Left cardiac atrium (tissue), 4 donors: ENCODE results near the gene AIG1. TPM values are rescaled to one million over a fixed set of nuclear protein-coding genes. Genes with fewer than 3 reads are reported as not detected.
"Not testable (repeated sequence)": the region's sequence is repeated elsewhere in the genome, so short reads cannot be mapped to it uniquely, and the experiment has no call there.

Source experiments
- ATAC-seq, 2 donors: fragments of 200-7000 bp; cut with Tn5 transposase; one replicate each; pipeline ENCODE4 v1.9.1; 2020; ENCODE audit warnings: mild to moderate bottlenecking in 2 of 2, moderate library complexity in 2 of 2
- DNase-seq: peaks from one replicate; pipeline ENCODE4 v3.0.0-alpha.2; 2020
- intact Hi-C, 2 donors: fragments of 100-400 bp; cut with DNase I; formaldehyde crosslinking; loops; one replicate each; pipeline versions ENCODE4 v1.14.1 to v1.15.1; 2022 to 2023
- total RNA-seq, 2 donors: library from RNA; stranded (reverse); fragmentation: NEBNext Ultra II Directional; extraction: Animal tissue kit (Norgen Biotek cat#: 25700); gene quantifications; one replicate each; pipeline ENCODE4 v1.2.1, GENCODE V29; 2021
- donor health status: DM: no; HTN: yes; CAD: no.
- donor health status: DM: no; HTN: yes; CAD: no; lungs with severe emphysema.
- donor health status: DM: yes; HTN: yes; CAD: no.
- donor health status: Dilated cardiomyopathy.

Gene AIG1
- total RNA-seq, 2 donors from 2014 or later, result 44.8 to 49.7 TPM

DNA sequence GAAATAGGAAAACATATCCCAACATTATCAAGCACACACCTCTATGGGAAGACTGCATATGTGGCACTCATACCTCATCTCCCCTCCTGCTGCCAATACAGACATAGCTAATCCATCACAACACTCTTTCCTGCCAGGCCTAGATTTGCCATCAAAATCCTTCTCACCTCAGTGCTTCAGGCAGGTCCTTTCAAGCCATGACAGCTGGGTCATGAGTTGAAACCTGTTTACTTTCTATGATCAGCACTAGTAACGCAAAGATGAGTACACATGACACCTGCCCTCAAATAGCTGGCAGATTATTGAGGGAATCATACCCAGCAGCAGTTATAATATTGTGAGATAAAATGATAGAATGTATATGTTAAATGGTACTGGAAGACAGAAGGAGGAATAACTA is 183.1 kb downstream of the AIG1 start:
- no peak for DNase-seq
- intact Hi-C loops, result no loop called here
- no peak for ATAC-seq

DNA sequence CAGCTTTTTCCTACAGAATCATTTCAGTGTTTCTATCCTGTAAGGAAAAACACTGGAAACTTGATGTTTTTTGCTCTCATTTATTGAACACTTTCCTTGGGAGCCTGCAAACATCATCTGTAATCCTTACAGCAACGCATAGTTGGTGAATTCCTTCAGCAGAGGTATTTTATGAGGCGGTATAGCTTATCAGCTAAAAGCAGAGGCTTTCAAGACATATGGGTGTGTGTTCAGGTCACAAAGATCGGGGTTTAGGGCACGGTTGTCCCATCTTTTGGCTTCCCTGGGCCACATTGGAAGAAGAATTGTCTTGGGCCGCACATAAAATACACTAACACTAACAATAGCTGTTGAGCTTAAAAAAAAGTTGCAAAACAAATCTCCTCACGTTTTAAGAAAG is 185.0 kb downstream of the AIG1 start:
- intact Hi-C loops, result no loop called here
- ATAC-seq (no peak), DNase-seq (no peak)

DNA sequence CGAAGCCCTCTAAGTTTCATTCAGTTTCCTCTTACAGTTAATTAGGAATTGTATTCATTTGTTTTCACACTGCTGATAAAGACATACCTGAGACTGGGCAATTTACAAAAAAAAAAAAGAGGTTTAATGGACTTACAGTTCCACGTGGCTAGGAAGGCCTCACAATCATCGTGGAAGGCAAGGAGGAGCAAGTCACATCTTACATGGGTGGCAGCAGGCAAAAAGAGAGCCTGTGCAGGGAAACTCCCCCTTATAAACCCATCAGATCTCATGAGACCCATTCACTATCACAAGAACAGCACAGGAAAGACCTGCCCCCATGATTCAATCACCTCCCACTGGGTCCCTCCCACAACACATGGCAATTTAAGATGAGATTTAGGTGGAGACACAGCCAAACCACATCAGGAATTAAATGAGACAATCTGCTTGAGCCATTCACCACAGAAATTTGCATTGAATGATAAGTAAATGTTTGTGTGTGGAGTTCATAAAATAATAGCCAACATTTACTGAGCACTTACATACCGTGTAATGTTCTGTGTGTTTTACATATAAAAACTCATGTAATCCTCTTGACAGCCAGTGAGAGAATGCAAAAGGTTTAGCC is 185.6 kb downstream of the AIG1 start:
- ATAC-seq, DNase-seq, intact Hi-C loops: not testable (repeated sequence)

DNA sequence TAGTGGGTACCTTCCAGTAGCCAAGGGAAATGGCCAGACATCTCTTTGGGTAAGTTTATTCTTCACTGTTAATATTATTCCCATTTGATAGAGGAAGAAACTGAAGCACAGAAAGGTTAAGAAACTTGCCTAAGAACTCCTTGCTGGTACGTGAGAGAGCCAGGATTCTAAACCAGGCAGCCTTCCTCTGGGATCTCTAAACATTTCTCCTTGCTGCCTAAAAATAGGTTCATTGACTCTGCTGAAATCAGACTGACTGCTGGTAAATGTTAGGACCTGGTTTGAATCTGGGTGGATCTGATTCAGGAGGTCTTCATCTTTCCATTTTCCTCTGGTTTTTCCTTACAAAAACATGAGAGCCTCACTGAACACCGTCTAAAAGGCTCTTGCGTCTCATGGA is 186.9 kb downstream of the AIG1 start:
- ATAC-seq, result no peak
- intact Hi-C loops, result no loop called here
- DNase-seq, result no peak

DNA sequence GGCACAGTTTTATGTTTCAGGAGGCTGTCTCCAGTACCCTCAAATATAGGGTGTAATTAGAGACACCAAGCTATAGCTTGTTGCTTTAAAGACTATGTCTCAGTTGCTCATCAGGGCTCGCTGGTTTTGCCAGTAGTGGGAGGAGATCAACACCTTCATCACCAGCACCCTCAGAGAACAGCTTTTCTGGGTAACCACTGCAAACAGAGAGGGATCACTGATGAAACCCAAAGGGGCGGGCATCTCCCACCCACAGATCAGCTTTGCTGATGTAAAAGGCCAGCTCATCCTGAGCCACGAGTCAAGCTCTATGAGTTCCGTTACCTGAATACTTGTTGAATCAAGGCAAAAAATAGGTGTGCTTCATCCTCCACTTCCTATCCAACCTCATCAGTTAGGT is 187.7 kb downstream of the AIG1 start:
- DNase-seq (no peak), ATAC-seq (no peak)
- intact Hi-C loops, result no loop called here

DNA sequence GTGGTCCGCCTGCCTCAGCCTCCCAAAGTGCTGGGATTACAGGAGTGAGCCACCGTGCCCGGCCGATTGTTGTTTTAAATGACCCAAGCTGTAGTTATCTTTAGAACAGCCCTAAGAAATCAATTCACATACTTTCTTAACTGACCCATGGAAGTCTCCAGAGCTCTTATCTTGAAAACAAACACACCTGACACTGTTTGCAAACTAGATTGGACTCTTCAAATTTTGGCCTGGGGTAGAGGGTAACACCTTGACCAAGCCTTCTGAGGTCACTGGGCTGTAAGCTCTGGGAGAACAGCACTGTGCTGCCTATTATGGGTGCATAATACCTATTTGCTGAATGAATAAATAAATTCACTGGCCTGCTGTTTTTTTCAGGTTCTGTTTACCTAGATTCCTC is 190.6 kb downstream of the AIG1 start:
- ATAC-seq (no peak), DNase-seq (no peak)
- intact Hi-C loops, result no loop called here

DNA sequence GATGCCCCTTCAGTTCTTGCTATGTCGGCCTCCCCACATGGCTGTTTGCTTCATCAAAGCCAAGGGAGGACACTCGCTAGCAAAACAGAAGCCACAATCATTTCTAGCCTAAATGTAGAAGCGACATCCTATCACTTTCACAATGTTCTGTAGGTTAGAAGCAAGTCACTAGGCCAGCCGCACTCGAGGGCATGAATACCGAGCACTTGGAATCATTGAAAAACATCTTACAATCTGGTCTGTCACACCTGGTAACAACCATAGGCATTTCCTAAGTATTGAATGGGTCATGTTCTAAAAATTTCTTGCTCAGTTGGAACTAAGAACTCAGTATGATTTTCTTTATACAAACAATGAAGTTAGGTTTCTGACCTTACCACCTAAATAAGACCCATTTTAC is 192.3 kb downstream of the AIG1 start:
- DNase-seq, result no peak
- no peak for ATAC-seq
- intact Hi-C loops, result no loop called here

DNA sequence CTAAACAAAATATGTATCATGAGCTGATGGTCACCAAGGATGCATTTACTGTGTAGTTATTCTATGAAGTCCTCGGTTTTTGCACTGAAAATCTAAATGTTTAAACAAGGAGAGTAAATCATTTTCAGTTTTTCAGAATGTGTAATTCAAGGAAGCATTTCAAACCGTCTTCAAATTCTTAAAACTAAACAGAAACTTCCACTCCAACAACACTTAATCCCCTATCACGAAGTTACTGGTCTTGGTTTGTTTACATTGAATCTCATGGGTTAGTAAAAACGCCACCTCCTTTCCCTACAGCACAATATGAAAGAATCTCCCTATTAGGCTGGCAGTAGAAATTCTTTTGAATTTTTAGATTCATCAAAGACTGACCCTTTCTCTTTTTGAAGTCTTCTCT is 192.9 kb downstream of the AIG1 start:
- intact Hi-C loops, result no loop called here
- DNase-seq (no peak), ATAC-seq (no peak)

DNA sequence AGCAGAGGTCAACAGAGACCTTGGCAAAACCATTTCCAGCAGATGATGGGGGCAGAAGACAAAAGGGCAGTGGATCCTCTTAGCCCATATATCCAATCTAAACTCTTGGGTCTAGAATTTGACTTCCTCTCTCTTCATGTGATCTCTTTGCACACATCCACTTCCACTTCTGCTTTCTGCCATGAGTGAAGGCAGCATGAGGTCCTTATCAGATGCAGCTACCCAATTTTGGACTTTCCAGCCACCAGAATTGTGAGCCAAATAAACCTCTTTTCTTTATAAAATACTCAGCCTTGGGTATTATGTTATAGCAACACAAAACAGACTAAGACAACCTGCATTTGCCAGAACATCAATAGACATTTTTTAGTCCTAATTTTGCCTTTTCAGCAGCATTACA is 198.3 kb downstream of the AIG1 start:
- DNase-seq (no peak), ATAC-seq (no peak)
- intact Hi-C loops, result no loop called here

DNA sequence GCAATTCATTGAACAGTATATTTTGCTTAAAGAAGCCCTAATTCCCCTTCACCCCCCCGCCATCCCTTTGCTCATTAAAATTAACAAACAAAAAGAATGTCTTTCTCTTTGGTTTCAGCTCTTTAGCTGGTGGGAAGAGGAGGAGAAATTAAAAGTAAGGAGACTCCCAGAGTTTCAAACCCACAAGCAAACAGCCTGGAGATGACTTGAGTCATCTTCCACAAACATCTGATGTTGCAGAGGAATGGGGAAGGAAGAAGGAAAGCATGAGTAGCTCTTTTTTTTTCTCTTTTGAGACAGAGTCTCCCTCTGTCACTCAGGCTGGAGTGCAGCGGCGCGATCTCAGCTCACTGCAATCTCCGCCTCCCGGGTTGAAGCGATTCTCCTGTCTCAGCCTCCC is 200.2 kb downstream of the AIG1 start:
- no peak for DNase-seq

DNA sequence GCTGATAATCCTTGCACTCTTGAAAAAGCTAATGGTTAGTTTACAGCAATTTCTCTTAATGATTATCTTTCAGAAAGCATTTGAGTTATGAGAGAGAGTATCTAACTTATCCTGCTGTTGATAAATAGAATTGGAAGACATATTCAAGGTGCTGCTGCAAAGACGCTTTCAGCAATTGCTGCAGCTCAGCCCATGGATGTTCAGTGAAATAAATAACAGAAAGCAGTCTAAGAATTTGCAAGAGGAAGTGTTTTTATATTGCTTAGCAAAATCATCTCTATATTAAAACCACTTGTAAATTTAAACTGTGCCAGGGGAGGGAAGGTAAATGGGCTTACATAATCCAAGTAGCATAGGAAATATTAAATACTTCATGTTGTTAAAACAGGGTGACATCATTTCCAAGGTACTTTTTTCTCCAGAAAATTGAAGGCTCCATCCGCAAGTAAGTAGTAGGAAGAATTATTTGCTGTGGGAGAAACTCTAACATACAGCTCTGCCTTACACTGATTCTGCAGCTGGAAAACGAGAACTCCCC is 201.3 kb downstream of the AIG1 start:
- ATAC-seq, result no peak
- intact Hi-C loops, result no loop called here

More for the DNA sequence above, 200.2 kb downstream of the AIG1 start:
- no peak for ATAC-seq
- intact Hi-C loops, result no loop called here

DNA sequence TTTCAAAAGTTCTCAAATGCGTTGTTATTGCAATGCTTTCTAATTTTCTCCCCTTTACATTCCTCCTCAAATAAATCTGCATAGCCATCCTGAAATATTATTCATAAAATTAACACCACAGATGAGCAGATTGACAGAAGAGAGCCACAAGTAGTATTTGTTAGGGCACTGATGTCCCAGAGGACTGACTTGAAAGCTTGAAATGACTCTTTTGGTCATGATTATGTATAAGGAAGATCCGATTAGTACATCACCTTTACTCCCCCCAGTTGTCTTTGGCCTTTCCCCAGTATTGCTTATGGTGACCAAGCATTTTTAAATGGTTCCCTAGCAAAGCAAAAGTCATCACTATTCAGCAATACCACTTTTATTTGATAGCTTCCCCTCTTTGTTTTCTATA is 202.2 kb downstream of the AIG1 start:
- DNase-seq (no peak), ATAC-seq (no peak)
- intact Hi-C loops, result no loop called here

More for the DNA sequence above, 201.3 kb downstream of the AIG1 start:
- DNase-seq, result no peak

DNA sequence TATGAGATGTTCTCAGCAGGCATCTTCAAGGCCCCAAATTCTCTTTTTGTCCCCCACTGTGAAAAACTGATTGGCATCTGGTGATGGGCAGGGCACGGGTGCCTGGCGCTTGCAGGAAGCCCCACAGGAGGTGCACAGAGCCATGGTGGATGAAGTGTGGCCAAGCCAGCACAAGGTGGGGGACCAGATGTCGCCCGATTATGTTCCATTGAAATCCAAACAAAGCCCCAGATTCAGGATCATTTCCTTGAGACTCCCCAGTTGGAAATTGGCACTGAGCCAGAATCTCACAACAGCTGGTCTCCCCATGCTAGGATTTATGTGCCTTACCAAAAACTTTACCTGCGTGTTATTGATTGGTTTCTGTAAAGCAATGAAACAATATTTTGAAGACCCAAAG is 203.7 kb downstream of the AIG1 start:
- no peak for DNase-seq
- ATAC-seq, result no peak
- intact Hi-C loops, result no loop called here

DNA sequence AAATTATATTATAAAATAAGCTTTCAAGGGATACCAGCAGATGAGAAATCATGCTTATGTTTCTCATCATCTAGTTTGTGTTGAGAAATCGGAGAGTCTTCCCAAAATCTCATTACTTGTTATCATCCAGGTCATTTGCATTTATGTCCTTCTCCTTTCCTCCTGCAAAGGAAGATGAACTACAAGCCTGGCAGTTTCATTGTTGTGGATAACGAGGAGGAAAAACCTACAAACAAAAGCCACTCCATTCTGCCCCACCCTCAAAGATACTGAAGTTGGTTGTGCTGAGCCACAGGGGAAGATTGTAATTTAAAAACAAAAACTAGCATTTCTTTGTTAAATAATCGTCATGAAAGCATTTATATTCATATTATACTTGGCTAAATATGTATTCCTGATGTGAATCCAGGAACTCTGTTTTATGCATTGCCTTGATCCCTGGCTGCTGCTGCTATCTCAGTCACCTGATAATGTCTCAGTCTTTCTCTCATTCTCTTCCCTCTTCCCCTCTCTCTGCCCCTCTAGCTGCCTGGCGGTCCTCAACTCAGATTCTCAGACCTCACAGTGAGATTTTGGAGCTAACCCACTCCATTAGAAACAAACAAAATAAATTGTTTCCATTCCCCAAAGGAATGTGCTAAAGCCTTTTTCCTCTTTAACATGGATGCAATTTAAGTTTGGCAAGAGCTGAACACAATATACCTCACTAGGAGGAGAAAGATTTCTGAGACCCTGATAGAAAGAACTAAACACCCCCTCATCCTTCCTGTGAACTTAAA is 204.5 kb downstream of the AIG1 start:
- intact Hi-C loops, result no loop called here
- no peak for ATAC-seq
- DNase-seq, result no peak

DNA sequence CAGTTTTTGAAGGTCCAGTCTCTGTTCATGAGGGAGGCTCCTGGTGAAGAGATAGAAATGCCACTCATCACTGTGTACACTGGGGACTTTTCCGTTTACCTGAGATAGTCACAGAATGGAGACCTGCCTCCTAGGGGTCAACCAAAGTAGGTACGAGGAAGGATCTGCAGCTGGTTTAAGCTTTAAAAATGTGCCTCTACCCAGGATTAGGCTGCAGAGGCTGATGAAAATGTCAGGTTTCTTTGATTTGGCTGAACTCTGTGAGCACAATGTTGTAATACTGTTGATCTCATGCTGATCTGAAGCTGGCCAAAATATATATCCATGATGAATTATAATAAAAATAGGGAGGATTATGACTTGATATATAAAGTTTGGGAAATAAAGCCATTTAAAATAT is 207.1 kb downstream of the AIG1 start:
- intact Hi-C loops, result no loop called here
- ATAC-seq, result peak in 1 of 2 donors; percentile 24

DNA sequence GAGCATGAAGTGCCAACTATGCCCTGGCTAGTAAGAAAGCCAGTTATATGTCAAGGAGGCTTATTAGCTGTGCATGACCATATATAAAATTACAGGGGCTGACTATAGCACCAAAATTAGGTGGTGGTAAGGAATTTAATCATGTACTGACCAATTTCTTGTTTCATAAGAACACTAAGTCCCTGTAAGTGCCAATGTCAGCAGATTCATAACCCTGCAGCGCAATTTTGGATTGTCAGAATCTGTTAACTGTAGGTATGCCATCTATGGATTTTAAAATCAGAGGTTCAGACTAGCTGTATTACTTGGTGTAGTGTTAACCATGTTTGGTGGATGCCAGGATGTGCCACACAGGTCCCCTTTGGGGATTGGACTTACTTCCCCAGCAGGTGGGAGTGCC is 207.8 kb downstream of the AIG1 start:
- no peak for DNase-seq
- no peak for ATAC-seq
- intact Hi-C loops, result no loop called here

More for the DNA sequence above, 207.1 kb downstream of the AIG1 start:
- DNase-seq, result no peak

DNA sequence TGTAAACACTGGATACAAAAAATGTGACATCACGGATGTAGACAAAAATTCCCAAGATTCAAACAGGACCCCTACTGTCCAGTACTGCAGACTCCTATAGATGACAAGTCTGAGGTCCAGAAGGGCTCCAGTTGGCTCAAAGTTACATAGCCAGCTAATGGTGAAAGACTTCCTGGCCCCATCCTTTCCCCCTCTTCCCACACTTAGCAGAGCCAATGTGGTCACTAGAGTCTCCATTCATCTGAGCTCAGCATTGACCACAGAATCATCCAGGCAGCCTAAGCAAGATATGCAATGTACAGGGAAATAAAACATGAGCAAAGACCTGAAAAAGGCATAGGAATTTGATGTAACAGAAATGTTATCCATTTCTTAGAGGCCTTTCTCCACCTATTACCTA is 209.3 kb downstream of the AIG1 start:
- ATAC-seq (peak in 1 of 2 donors; percentile 27), DNase-seq (no peak)
- intact Hi-C loops, result no loop called here

DNA sequence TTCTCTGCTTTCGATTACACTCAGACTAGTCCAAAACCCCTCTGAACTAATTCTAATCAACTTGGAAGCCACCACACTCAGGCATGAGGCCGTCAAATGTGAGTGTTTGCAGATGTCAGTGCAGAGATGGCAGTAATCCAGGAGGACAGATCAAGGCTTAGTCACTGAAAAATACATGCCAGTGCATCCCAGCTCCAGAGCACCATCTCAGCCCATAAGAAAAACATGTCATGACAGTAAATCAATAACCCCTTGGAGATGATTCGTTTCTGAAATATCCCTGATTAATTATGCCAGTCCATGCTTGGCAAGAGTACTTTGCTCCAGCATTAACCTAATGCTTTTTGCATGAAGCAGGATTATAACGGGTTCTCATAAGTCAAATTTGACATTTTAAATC is 210.3 kb downstream of the AIG1 start:
- DNase-seq, result peak; percentile 27
- peak; percentile 85 to 93 for ATAC-seq
- intact Hi-C loops, result no loop called here

DNA sequence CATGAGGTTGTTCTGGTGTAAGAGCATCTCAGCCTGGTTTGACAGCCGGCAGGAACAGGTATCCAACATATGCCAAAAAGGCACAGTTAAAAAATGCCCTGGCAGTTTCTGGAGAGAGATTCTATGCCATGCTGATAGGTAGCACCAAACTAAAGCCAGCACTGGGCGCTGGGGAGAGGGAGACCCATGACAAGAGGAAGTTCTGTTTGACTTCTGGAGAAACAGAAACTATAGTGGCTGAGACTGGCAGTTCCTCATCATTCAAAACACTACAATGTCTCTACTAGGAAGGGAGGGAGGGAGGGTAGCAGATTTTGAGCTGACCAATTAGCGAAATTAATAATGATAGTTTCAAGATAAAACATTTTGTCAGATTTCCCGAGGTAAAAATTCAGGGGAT is 215.7 kb downstream of the AIG1 start:
- ATAC-seq (no peak), DNase-seq (no peak)
- intact Hi-C loops, result loop anchor here in 1 of 2 donors (5.0 kb wide), 1 partner anchor 584 kb away; no protein-coding TSS in a partner anchor

DNA sequence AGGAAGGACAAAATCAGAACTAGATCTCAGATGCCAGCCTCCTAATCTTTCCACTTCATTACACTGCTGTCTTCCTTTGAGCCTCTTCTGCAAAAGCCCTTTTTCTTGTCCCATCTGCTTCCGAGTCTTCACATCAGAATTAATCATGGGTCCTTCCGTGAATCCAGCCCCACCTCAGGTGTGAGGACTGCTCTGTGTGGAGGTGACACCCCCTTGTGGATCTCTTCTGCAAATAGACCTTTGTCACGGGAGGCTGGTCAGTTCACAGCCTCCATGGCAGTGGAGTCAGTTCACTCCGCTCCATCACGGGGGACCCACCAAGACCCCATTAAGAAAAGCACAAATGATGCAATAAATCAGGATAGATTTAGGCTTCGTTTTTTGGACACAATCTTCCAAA is 218.7 kb downstream of the AIG1 start:
- DNase-seq (no peak), ATAC-seq (peak; percentile 38 to 62)
- intact Hi-C loops, result loop anchor here in 1 of 2 donors (5.0 kb wide), 1 partner anchor 587 kb away; no protein-coding TSS in a partner anchor
